HepG2 (cell line): ENCODE results near the gene THPO. TPM values are rescaled to one million over a fixed set of nuclear protein-coding genes. Genes with fewer than 3 reads are reported as not detected.
A peak's percentile ranks its signal among the peaks of the same experiment; 100 is the strongest.

Experiments used
- ATM ChIP-seq: fragments of 450-650 bp; IDR thresholded peaks from 2 replicates; pipeline ENCODE4 v1.7.1; 2017; ENCODE audit warnings: mild to moderate bottlenecking, borderline replicate concordance
- CEBPB ChIP-seq: IDR thresholded peaks from 2 replicates; pipeline ENCODE4 v1.6.1; 2011; ENCODE audit warnings: low read depth, low read length, improper control_type of control experiment, borderline replicate concordance
- DMAP1 ChIP-seq: IDR thresholded peaks from 2 replicates; pipeline ENCODE4 v1.6.1; 2016
- EZH2 ChIP-seq: conservative IDR thresholded peaks from 2 replicates; pipeline ENCODE4 v1.6.1; 2012; ENCODE audit warnings: mild to moderate bottlenecking, low read depth, low read length, moderate library complexity
- GZF1 ChIP-seq: sonication (generic); formaldehyde crosslinking; IDR thresholded peaks from 2 replicates; pipeline ENCODE4 v1.5.1; 2020; ENCODE audit warnings: mild to moderate bottlenecking, missing genetic modification reagents
- HES4 ChIP-seq: sonication (generic); formaldehyde crosslinking; IDR thresholded peaks from 2 replicates; pipeline ENCODE4 v1.9.0; 2021; ENCODE audit warnings: mild to moderate bottlenecking, missing genetic modification reagents, borderline replicate concordance
- IRF2 ChIP-seq: IDR thresholded peaks from 2 replicates; pipeline ENCODE4 v1.6.1; 2018; ENCODE audit warnings: missing genetic modification reagents, missing compliant biosample characterization
- JUNB ChIP-seq: sonication (generic); formaldehyde crosslinking; IDR thresholded peaks from 2 replicates; pipeline ENCODE4 v1.8.0; 2022; ENCODE audit warnings: missing genetic modification reagents, mild to moderate bottlenecking, borderline replicate concordance
- NCOA2 ChIP-seq: sonication (generic); formaldehyde crosslinking; IDR thresholded peaks from 2 replicates; pipeline ENCODE4 v1.8.0; 2022; ENCODE audit warnings: inconsistent platforms
- RFX3 ChIP-seq: IDR thresholded peaks from 2 replicates; pipeline ENCODE4 v1.6.1; 2016; ENCODE audit warnings: missing biosample characterization, missing genetic modification reagents
- RXRA ChIP-seq: sonication (generic); formaldehyde crosslinking; IDR thresholded peaks from 2 replicates; pipeline ENCODE4 v1.5.1; 2020; ENCODE audit warnings: missing genetic modification reagents
- TOPORS ChIP-seq: sonication (generic); formaldehyde crosslinking; IDR thresholded peaks from 2 replicates; pipeline ENCODE4 v1.8.0; 2023; ENCODE audit warnings: mild to moderate bottlenecking, missing genetic modification reagents
- ZC3H13 ChIP-seq: sonication (generic); formaldehyde crosslinking; IDR thresholded peaks from 2 replicates; pipeline ENCODE4 v1.8.1; 2023; ENCODE audit warnings: mild to moderate bottlenecking, missing genetic modification reagents, moderate library complexity
- ZKSCAN8 ChIP-seq: IDR thresholded peaks from 2 replicates; pipeline ENCODE4 v1.6.1; 2016; ENCODE audit warnings: borderline replicate concordance, missing genetic modification reagents, missing compliant biosample characterization
- ZNF20 ChIP-seq: sonication (generic); formaldehyde crosslinking; IDR thresholded peaks from 2 replicates; pipeline ENCODE4 v1.4.0; 2020; ENCODE audit warnings: mild to moderate bottlenecking, moderate library complexity, missing genetic modification reagents
- ZNF234 ChIP-seq: sonication (generic); formaldehyde crosslinking; conservative IDR thresholded peaks from 2 replicates; pipeline ENCODE4 v1.5.1; 2020; ENCODE audit warnings: mild to moderate bottlenecking, missing genetic modification reagents
- ZNF24 ChIP-seq: fragments of 450-650 bp; IDR thresholded peaks from 2 replicates; pipeline ENCODE4 v1.6.1; 2017; ENCODE audit warnings: antibody characterized with exemption, mild to moderate bottlenecking
- ZNF749 ChIP-seq: sonication (generic); formaldehyde crosslinking; IDR thresholded peaks from 2 replicates; pipeline ENCODE4 v1.8.0; 2022; ENCODE audit warnings: mild to moderate bottlenecking, missing genetic modification reagents, moderate library complexity, borderline replicate concordance
- ZNF772 ChIP-seq: sonication (generic); formaldehyde crosslinking; IDR thresholded peaks from 2 replicates; pipeline ENCODE4 v1.5.0; 2020; ENCODE audit warnings: mild to moderate bottlenecking, missing genetic modification reagents
- ZNF816 ChIP-seq: sonication (generic); formaldehyde crosslinking; IDR thresholded peaks from 2 replicates; pipeline ENCODE4 v1.8.0; 2022; ENCODE audit warnings: missing genetic modification reagents, mild to moderate bottlenecking, borderline replicate concordance
- ZNF839 ChIP-seq: sonication (generic); formaldehyde crosslinking; IDR thresholded peaks from 2 replicates; pipeline ENCODE4 v1.4.0; 2020; ENCODE audit warnings: missing genetic modification reagents, mild to moderate bottlenecking, borderline replicate concordance
- polyA plus RNA-seq, 8 experiments: library from polyadenylated mRNA; depleted of rRNA in 3 of 8; stranded (reverse) in 7 of 8; unstranded in 1 of 8; fragments of >200 nt; fragmentation: Illumina TruSeq in 4 of 8; extraction: Trizol in 4 of 8; gene quantifications; 2 replicates each; pipeline versions ENCODE4 v1.2.1 to v1.2.3, GENCODE V29; 2011 to 2016; ENCODE audit warnings: low read depth in 4 of 8, missing spikeins in 1 of 8, mixed read lengths in 1 of 8; ENCODE audit not compliant: insufficient read depth in 1 of 8
- total RNA-seq, 5 experiments: library from RNA; depleted of rRNA; stranded (reverse); fragments of >200 nt; fragmentation: Illumina TruSeq; extraction: Trizol; gene quantifications; 2 replicates each; pipeline ENCODE4 v1.2.3, GENCODE V29; 2016; ENCODE audit warnings: low read depth in 1 of 5
- TF ChIP-seq, protein P1 (sequence below): sonication (generic); formaldehyde crosslinking; IDR thresholded peaks from 2 replicates; pipeline ENCODE4 v1.4.0; 2020; ENCODE audit warnings: low read depth, mild to moderate bottlenecking, missing genetic modification reagents
- TF ChIP-seq, protein P2 (sequence below): sonication (generic); formaldehyde crosslinking; IDR thresholded peaks from 2 replicates; pipeline ENCODE4 v1.4.0; 2020; ENCODE audit warnings: mild to moderate bottlenecking, missing genetic modification reagents
- TF ChIP-seq, protein P3 (sequence below): sonication (generic); formaldehyde crosslinking; IDR thresholded peaks from 2 replicates; pipeline ENCODE4 v1.9.0; 2021; ENCODE audit warnings: missing genetic modification reagents, mild to moderate bottlenecking, borderline replicate concordance

THPO gene
- total and polyA plus RNA-seq, 2 of the 13 experiments (the other 11 are each of a cell fraction or from before 2014, with no cell fraction given), result 2.8 to 4.8 TPM

DNA sequence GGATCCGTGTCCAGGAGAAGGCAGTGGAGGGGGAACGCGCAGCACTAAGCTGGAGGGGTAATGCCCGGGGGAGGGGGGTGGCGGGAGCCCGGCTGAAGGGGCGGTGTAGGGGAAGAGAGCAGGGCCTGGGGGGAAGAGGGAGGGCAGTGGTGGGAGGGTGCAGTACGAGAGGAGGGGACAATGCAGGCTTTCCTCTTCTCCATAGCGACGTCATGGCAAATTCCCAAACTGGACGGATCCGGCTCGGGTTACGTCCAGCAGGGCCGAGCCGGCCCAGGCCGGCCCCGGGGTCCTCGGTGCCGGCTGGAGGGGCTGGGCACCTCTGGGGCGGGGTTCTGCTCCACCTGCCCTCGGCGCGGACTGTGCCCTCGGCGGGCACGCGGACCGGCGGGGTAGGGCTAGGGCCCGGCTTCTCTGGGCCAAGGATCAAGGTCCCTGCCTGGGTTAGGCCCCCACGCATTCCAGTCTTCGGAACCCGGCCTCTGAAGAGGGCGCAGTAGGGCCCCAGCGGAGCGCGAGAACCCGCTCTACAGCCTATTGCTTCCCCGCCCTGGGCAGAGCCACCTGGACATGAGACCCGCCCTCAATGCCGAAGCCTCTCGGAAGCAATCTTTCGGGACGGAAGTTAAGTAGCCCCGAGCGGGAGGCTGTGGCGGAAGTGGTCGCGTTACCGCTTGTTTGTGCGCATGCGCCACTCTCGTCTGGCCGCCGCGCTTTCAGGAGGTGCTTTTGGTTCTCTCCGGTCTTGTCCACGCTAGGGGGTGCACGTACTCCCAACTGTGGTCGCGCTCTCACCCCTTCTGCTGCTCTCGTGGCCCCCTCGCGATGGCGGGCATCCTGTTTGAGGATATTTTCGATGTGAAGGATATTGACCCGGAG is 15.1 kb downstream of the THPO start (continued):
- no peak for TF ChIP-seq ZNF234
- no peak for TF ChIP-seq JUNB
- peak; percentile 94 for TF ChIP-seq DMAP1
- TF ChIP-seq RXRA, result peak; percentile 92
- TF ChIP-seq, protein P1, sequence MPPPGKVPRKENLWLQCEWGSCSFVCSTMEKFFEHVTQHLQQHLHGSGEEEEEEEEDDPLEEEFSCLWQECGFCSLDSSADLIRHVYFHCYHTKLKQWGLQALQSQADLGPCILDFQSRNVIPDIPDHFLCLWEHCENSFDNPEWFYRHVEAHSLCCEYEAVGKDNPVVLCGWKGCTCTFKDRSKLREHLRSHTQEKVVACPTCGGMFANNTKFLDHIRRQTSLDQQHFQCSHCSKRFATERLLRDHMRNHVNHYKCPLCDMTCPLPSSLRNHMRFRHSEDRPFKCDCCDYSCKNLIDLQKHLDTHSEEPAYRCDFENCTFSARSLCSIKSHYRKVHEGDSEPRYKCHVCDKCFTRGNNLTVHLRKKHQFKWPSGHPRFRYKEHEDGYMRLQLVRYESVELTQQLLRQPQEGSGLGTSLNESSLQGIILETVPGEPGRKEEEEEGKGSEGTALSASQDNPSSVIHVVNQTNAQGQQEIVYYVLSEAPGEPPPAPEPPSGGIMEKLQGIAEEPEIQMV, result peak; percentile 67; the same call in 1 of the 2 replicates
- peak; percentile 86 for TF ChIP-seq IRF2
- no peak for TF ChIP-seq HES4 (CRISPR knock-in tag)
- TF ChIP-seq, protein P2, sequence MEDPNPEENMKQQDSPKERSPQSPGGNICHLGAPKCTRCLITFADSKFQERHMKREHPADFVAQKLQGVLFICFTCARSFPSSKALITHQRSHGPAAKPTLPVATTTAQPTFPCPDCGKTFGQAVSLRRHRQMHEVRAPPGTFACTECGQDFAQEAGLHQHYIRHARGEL (CRISPR knock-in tag), result no peak; the same call in 1 of the 2 replicates
- TF ChIP-seq ZNF772 (CRISPR knock-in tag), result peak; percentile 67; the same call in 1 of the 2 replicates
- peak; percentile 73; the same call in 1 of the 2 replicates for TF ChIP-seq ZNF20 (CRISPR knock-in tag)
- TF ChIP-seq NCOA2 (CRISPR knock-in tag), result peak; percentile 78
- no peak for TF ChIP-seq EZH2
- no peak for TF ChIP-seq GZF1 (CRISPR knock-in tag)
- TF ChIP-seq, protein P3, sequence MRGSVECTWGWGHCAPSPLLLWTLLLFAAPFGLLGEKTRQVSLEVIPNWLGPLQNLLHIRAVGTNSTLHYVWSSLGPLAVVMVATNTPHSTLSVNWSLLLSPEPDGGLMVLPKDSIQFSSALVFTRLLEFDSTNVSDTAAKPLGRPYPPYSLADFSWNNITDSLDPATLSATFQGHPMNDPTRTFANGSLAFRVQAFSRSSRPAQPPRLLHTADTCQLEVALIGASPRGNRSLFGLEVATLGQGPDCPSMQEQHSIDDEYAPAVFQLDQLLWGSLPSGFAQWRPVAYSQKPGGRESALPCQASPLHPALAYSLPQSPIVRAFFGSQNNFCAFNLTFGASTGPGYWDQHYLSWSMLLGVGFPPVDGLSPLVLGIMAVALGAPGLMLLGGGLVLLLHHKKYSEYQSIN, result no peak
- TF ChIP-seq CEBPB, result no peak
- TF ChIP-seq ZC3H13 (CRISPR knock-in tag), result peak; percentile 87
- TF ChIP-seq ZNF24, result peak; percentile 23; the same call in 1 of the 2 replicates
- peak; percentile 34; the same call in 1 of the 2 replicates for TF ChIP-seq ZKSCAN8 (CRISPR knock-in tag)
- TF ChIP-seq ZNF816, result peak; percentile 95
- no peak for TF ChIP-seq RFX3 (CRISPR knock-in tag)
- no peak for TF ChIP-seq ZNF839 (CRISPR knock-in tag)
- no peak for TF ChIP-seq ATM
- peak; percentile 39; the same call in 1 of the 2 replicates for TF ChIP-seq ZNF749 (CRISPR knock-in tag)
- TF ChIP-seq TOPORS (CRISPR knock-in tag), result peak; percentile 63; the same call in 1 of the 2 replicates
